Endodermal cell (in vitro differentiated cells): ENCODE measurements around the gene DOK7. TPM values are rescaled to one million over a fixed set of nuclear protein-coding genes. Genes with fewer than 3 reads are reported as not detected.

Experiments
- DNase-seq: peaks from one replicate; pipeline ENCODE4 v3.0.0-alpha.2; 2017
- H3K27ac ChIP-seq: 2 replicates; pipeline ENCODE4 v1.5.1; 2013; ENCODE audit warnings: mild to moderate bottlenecking, low read depth, low read length, moderate library complexity
- H3K27me3 ChIP-seq: 2 replicates; pipeline ENCODE4 v1.6.1; 2013; ENCODE audit warnings: mild to moderate bottlenecking, low read length, moderate library complexity; ENCODE audit not compliant: insufficient read depth, control insufficient read depth, poor library complexity, severe bottlenecking
- H3K36me3 ChIP-seq: 2 replicates; pipeline ENCODE4 v1.7.0; 2013; ENCODE audit warnings: mild to moderate bottlenecking, low read length, moderate library complexity; ENCODE audit not compliant: control insufficient read depth, insufficient read depth
- H3K4me1 ChIP-seq: one replicate; pipeline ENCODE4 v1.7.0; 2013; ENCODE audit warnings: low read length; ENCODE audit not compliant: control insufficient read depth, insufficient read depth
- H3K4me3 ChIP-seq: 2 replicates; pipeline ENCODE4 v1.5.1; 2013; ENCODE audit warnings: mild to moderate bottlenecking, low read length, moderate library complexity
- H3K9ac ChIP-seq: 2 replicates; pipeline ENCODE4 v1.6.1; 2013; ENCODE audit warnings: mild to moderate bottlenecking, low read length, moderate library complexity; ENCODE audit not compliant: poor library complexity, severe bottlenecking; ENCODE audit errors: extremely low read depth
- H3K9me3 ChIP-seq: 2 replicates; pipeline ENCODE4 v1.6.1; 2013; ENCODE audit warnings: mild to moderate bottlenecking, low read length, moderate library complexity; ENCODE audit not compliant: control insufficient read depth
- H3K27ac Mint-ChIP-seq: 2 replicates; pipeline ENCODE4 v1.8.0; 2020; ENCODE audit warnings: mixed read lengths
- H3K27me3 Mint-ChIP-seq: 2 replicates; pipeline ENCODE4 v1.8.0; 2021; ENCODE audit warnings: mild to moderate bottlenecking, mixed read lengths; ENCODE audit not compliant: insufficient read depth
- H3K36me3 Mint-ChIP-seq: 2 replicates; pipeline ENCODE4 v1.8.0; 2020; ENCODE audit warnings: low read depth, mixed read lengths
- H3K4me1 Mint-ChIP-seq: 2 replicates; pipeline ENCODE4 v1.8.0; 2020; ENCODE audit warnings: mixed read lengths
- H3K4me3 Mint-ChIP-seq: 2 replicates; pipeline ENCODE4 v1.8.0; 2020; ENCODE audit warnings: mild to moderate bottlenecking, moderate library complexity, mixed read lengths
- H3K9me3 Mint-ChIP-seq: 2 replicates; pipeline ENCODE4 v1.8.0; 2020; ENCODE audit warnings: mild to moderate bottlenecking, mixed read lengths
- CTCF ChIP-seq: fragments of 200-600 bp; sonication (generic); conservative IDR thresholded peaks from 2 replicates; pipeline ENCODE4 v1.5.0; 2021; ENCODE audit warnings: antibody characterized with exemption, mild to moderate bottlenecking
- WGBS, 2 experiments: methylation state at CpG; one replicate each; pipeline versions ENCODE4 v1.1.5 to v1.1.7; 2013; ENCODE audit warnings: missing lambda C conversion rate in 2 of 2, mixed read lengths in 1 of 2; ENCODE audit not compliant: insufficient coverage in 1 of 2, insufficient read length in 1 of 2; 5-methylcytosine and 5-hydroxymethylcytosine counted together
- total RNA-seq, 2 donors: library from RNA; stranded (reverse); fragmentation: NEBNext Ultra II Directional in 1 of 2; extraction: Animal tissue kit (Norgen Biotek cat#: 25700) in 1 of 2; gene quantifications; 2 replicates in 1 of 2; 3 replicates in 1 of 2; pipeline ENCODE4 v1.2.1, GENCODE V29; 2021

DOK7 gene
- total RNA-seq, 2 donors from 2014 or later: 0.38 to 1.3 TPM

GRCh38 chr4:3476936-3477749 is 14.0 kb downstream of the DOK7 start:
- no peak for DNase-seq
- 92 to 96% methylated on average over 18 to 27 of the region's 27 CpGs for WGBS, 2 experiments
- no peak overlapping the region for H3K4me3 Mint-ChIP-seq
- no peaks in the 10 kb centered on the region for H3K9me3 ChIP-seq
- peaks cover 5% of the 10 kb centered on the region for H3K27me3 ChIP-seq
- H3K36me3 Mint-ChIP-seq: no peaks in the 10 kb centered on the region
- H3K4me1 Mint-ChIP-seq: peaks cover 14% of the 10 kb centered on the region
- H3K27ac Mint-ChIP-seq: no peak overlapping the region
- no peak for TF ChIP-seq CTCF
- H3K9ac ChIP-seq: no peak overlapping the region
- H3K27me3 Mint-ChIP-seq: peaks cover 23% of the 10 kb centered on the region
- no peak overlapping the region for H3K27ac ChIP-seq
- no peaks in the 10 kb centered on the region for H3K4me1 ChIP-seq
- H3K9me3 Mint-ChIP-seq: no peaks in the 10 kb centered on the region
- no peak overlapping the region for H3K4me3 ChIP-seq
- no peaks in the 10 kb centered on the region for H3K36me3 ChIP-seq

- Mint-ChIP-seq H3K27me3 (peaks cover 30% of the 10 kb centered on the region), H3K36me3 (no peaks in the 10 kb centered on the region), H3K4me1 (peaks cover 18% of the 10 kb centered on the region), H3K27ac (no peak overlapping the region), H3K9me3 (no peaks in the 10 kb centered on the region), H3K4me3 (no peak overlapping the region)
- 65 to 80% methylated on average over 15 to 23 of the region's 23 CpGs for WGBS, 2 experiments
- TF ChIP-seq CTCF: no peak
- Histone ChIP-seq H3K9ac (no peak overlapping the region), H3K4me3 (no peak overlapping the region), H3K27me3 (peaks cover 5% of the 10 kb centered on the region), H3K27ac (peak overlapping the region; percentile 10), H3K4me1 (no peaks in the 10 kb centered on the region), H3K36me3 (no peaks in the 10 kb centered on the region), H3K9me3 (no peaks in the 10 kb centered on the region)
- no peak for DNase-seq
These were observed 14.8 kb downstream of the DOK7 start for GRCh38 chr4:3477750-3478430.

GRCh38 chr4:3478446-3479357 is 15.6 kb downstream of the DOK7 start:
- no peak overlapping the region for H3K4me3 ChIP-seq
- DNase-seq: no peak
- no peak overlapping the region for H3K9ac ChIP-seq
- H3K36me3 ChIP-seq: no peaks in the 10 kb centered on the region
- H3K4me3 Mint-ChIP-seq: no peak overlapping the region
- no peaks in the 10 kb centered on the region for H3K9me3 ChIP-seq
- H3K27ac Mint-ChIP-seq: no peak overlapping the region
- H3K4me1 ChIP-seq: no peaks in the 10 kb centered on the region
- H3K27me3 ChIP-seq: peaks cover 5% of the 10 kb centered on the region
- H3K9me3 Mint-ChIP-seq: no peaks in the 10 kb centered on the region
- H3K4me1 Mint-ChIP-seq: peaks cover 18% of the 10 kb centered on the region
- TF ChIP-seq CTCF: no peak
- H3K27ac ChIP-seq: no peak overlapping the region
- H3K36me3 Mint-ChIP-seq: no peaks in the 10 kb centered on the region
- peaks cover 36% of the 10 kb centered on the region for H3K27me3 Mint-ChIP-seq
- WGBS, 2 experiments: 93 to 94% methylated on average over 27 to 35 of the region's 35 CpGs
